ENCODE measurements around the gene HTD2.

HTD2 gene

DNA sequence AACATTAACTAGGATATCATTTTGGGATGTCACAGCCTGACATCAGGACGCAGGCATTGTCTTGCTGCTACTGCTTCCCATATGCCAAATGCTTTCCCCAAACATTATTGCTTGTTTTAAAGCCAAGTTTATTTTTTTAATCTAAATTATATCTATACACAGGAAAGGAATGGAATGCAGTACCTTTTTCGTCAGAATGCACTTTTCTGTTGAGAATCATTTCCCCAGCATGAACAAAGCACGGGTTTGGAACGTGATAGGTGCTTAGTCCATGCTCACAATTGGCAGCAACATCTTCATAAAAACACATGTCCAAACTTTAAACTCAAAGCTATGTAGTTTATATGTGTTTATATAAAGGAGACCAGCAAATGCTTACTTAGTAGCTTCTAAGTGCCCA, 52.5 kb downstream of the HTD2 start:
- no peak for DNase-seq (ENCODE audit: low read depth)

- no peak for DNase-seq (ENCODE audit: low read depth)
These were observed 53.3 kb downstream of the HTD2 start for GRCh38 chr3:58359621-58360020.

DNA sequence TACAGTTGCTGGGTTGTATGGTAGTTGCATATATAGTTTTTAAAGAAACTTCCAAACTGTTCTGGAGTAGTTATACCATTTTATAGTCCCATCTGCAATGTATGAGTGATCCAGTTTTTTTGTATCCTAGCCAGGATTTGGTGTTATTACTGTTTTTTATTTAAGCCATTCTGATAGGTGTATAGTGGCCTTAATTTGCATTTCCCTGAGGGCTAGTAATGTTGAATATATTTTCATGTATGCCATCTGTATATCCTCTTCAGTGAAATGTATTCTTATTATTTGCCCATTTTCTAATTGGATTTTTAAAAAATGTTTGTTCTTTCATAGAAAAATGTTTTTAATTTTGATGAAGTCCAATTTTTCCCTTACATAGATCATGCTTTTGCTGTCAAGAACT, 55.5 kb downstream of the HTD2 start:
- DNase-seq (ENCODE audit: low read depth) = no peak

- no peak for DNase-seq (ENCODE audit: low read depth)
These were observed 60.4 kb downstream of the HTD2 start for GRCh38 chr3:58366699-58367098.

- no peak for DNase-seq (ENCODE audit: low read depth)
These were observed 62.7 kb downstream of the HTD2 start for GRCh38 chr3:58369038-58369437.
